Measurements from ENCODE around the gene GLIPR2.
"Not testable (repeated sequence)": the region's sequence is repeated elsewhere in the genome, so short reads cannot be mapped to it uniquely, and the experiment has no call there.

Gene GLIPR2

GRCh38 chr9:36151316-36152210 lies 15.0 kb downstream of the GLIPR2 start:
- H3K27me3 ChIP-seq (replicated peaks; ENCODE audit: control insufficient read depth, insufficient read depth, low read length, poor library complexity, severe bottlenecking) = no peaks in the 10 kb centered on the region
- peaks cover 60% of the 10 kb centered on the region for H3K4me1 ChIP-seq (ENCODE audit: control insufficient read depth, insufficient read depth, low read length, poor library complexity, severe bottlenecking)

GRCh38 chr9:36152741-36153438 lies 16.4 kb downstream of the GLIPR2 start:
- DNase-seq = no peak
- peaks cover 4% of the 10 kb centered on the region for H3K36me3 ChIP-seq (ENCODE audit: control insufficient read depth, insufficient read depth, low read length)
- peaks cover 51% of the 10 kb centered on the region for H3K4me1 ChIP-seq (ENCODE audit: control insufficient read depth, insufficient read depth, low read length, poor library complexity, severe bottlenecking)
- H3K4me3 ChIP-seq (ENCODE audit: insufficient read depth, low read depth, low read length, poor library complexity, severe bottlenecking) = no peak overlapping the region
- peak overlapping the region; percentile 90 for H3K27ac ChIP-seq (ENCODE audit: insufficient read depth, low read length, poor library complexity, severe bottlenecking)
- H3K9me3 ChIP-seq (ENCODE audit: control insufficient read depth, low read length) = no peaks in the 10 kb centered on the region
- H3K27me3 ChIP-seq (replicated peaks; ENCODE audit: control insufficient read depth, insufficient read depth, low read length, poor library complexity, severe bottlenecking) = no peaks in the 10 kb centered on the region

More at GRCh38 chr9:36151316-36152210, 15.0 kb downstream of the GLIPR2 start:
- Histone ChIP-seq H3K27ac (ENCODE audit: insufficient read depth, low read length, poor library complexity, severe bottlenecking) (peak overlapping the region; percentile 90), H3K4me3 (ENCODE audit: insufficient read depth, low read depth, low read length, poor library complexity, severe bottlenecking) (peak overlapping the region; percentile 42), H3K36me3 (ENCODE audit: control insufficient read depth, insufficient read depth, low read length) (peaks cover 4% of the 10 kb centered on the region), H3K9me3 (ENCODE audit: control insufficient read depth, low read length) (no peaks in the 10 kb centered on the region)
- peak; percentile 84 to 88 (median 87) for DNase-seq

DNA sequence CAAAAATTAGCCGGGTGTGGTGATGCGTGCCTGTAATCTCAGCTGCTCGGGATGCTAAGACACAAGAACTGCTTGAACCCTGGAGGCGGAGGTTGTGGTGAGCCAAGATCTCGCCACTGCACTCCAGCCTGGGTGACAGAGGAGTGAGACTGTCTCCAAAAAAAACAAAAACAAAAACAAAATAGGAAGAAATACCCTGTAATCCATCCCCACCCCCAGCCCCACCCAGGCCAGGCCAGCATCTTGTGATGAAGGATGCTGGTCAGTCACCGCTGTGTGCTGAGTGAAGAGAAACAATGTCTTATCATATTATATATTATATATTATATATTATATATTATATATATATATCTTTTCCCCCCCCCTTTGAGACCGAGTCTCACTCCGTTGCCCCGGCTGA lies 17.2 kb downstream of the GLIPR2 start:
- Histone ChIP-seq H3K9me3 (ENCODE audit: control insufficient read depth, low read length) (no peaks in the 10 kb centered on the region), H3K36me3 (ENCODE audit: control insufficient read depth, insufficient read depth, low read length) (peaks cover 8% of the 10 kb centered on the region), H3K27ac (ENCODE audit: insufficient read depth, low read length, poor library complexity, severe bottlenecking) (no peak overlapping the region), H3K4me3 (ENCODE audit: insufficient read depth, low read depth, low read length, poor library complexity, severe bottlenecking) (no peak overlapping the region), H3K4me1 (ENCODE audit: control insufficient read depth, insufficient read depth, low read length, poor library complexity, severe bottlenecking) (peaks cover 43% of the 10 kb centered on the region), H3K27me3 (replicated peaks; ENCODE audit: control insufficient read depth, insufficient read depth, low read length, poor library complexity, severe bottlenecking) (no peaks in the 10 kb centered on the region)
- DNase-seq = no peak

- no peak for DNase-seq
- Histone ChIP-seq H3K9me3 (ENCODE audit: control insufficient read depth, low read length) (no peaks in the 10 kb centered on the region), H3K27me3 (replicated peaks; ENCODE audit: control insufficient read depth, insufficient read depth, low read length, poor library complexity, severe bottlenecking) (no peaks in the 10 kb centered on the region), H3K27ac (ENCODE audit: insufficient read depth, low read length, poor library complexity, severe bottlenecking) (no peak overlapping the region), H3K36me3 (ENCODE audit: control insufficient read depth, insufficient read depth, low read length) (peaks cover 12% of the 10 kb centered on the region), H3K4me3 (ENCODE audit: insufficient read depth, low read depth, low read length, poor library complexity, severe bottlenecking) (no peak overlapping the region), H3K4me1 (ENCODE audit: control insufficient read depth, insufficient read depth, low read length, poor library complexity, severe bottlenecking) (peaks cover 36% of the 10 kb centered on the region)
Observed at GRCh38 chr9:36154331-36154952, 17.9 kb downstream of the GLIPR2 start.

DNA sequence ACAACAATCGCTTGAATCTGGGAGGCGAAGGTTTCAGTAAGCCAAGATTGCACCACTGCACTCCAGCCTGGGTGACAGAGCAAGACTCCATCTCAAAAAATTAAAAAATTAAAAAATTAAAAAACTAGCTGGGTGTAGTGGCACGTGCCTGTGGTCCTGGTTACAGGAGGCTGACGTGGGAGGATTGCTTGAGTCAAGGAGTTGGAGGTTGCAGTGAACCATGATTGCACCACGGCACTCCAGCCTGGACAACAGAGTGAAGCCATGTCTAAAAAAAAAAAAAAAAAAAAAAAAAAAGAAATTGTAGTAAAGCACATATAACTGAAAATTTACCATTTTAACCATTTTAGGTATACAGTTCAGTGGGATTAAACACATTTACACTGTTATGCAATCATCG lies 19.6 kb downstream of the GLIPR2 start:
- DNase-seq = no peak
- H3K36me3 ChIP-seq (ENCODE audit: control insufficient read depth, insufficient read depth, low read length) = peaks cover 14% of the 10 kb centered on the region
- peaks cover 23% of the 10 kb centered on the region for H3K4me1 ChIP-seq (ENCODE audit: control insufficient read depth, insufficient read depth, low read length, poor library complexity, severe bottlenecking)
- H3K27ac ChIP-seq (ENCODE audit: insufficient read depth, low read length, poor library complexity, severe bottlenecking) = no peak overlapping the region
- H3K4me3 ChIP-seq (ENCODE audit: insufficient read depth, low read depth, low read length, poor library complexity, severe bottlenecking) = no peak overlapping the region
- H3K9me3 ChIP-seq (ENCODE audit: control insufficient read depth, low read length) = no peaks in the 10 kb centered on the region
- H3K27me3 ChIP-seq (replicated peaks; ENCODE audit: control insufficient read depth, insufficient read depth, low read length, poor library complexity, severe bottlenecking) = no peaks in the 10 kb centered on the region

DNA sequence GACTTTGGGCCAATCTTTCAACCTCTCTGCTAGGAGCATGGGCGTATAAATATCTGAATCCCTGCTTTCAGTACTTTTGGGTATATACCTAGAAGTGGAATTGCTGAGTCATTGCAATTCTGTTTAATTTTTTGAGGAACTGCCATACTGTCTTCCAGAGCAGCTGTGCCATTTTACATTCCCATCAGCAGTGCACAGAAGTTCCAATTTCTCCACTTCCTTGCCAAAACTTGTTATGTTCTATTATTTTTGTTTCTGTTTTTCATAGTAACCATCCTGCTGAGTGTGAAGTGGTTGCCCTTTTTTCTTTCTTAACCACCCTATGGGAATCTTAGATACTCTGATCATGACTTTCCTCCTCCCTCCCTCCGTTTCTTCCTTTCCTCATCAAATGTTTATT lies 21.6 kb downstream of the GLIPR2 start:
- Histone ChIP-seq H3K4me1 (ENCODE audit: control insufficient read depth, insufficient read depth, low read length, poor library complexity, severe bottlenecking) (peaks cover 5% of the 10 kb centered on the region), H3K36me3 (ENCODE audit: control insufficient read depth, insufficient read depth, low read length) (peaks cover 21% of the 10 kb centered on the region), H3K27ac (ENCODE audit: insufficient read depth, low read length, poor library complexity, severe bottlenecking) (no peak overlapping the region), H3K4me3 (ENCODE audit: insufficient read depth, low read depth, low read length, poor library complexity, severe bottlenecking) (no peak overlapping the region), H3K9me3 (ENCODE audit: control insufficient read depth, low read length) (no peaks in the 10 kb centered on the region), H3K27me3 (replicated peaks; ENCODE audit: control insufficient read depth, insufficient read depth, low read length, poor library complexity, severe bottlenecking) (no peaks in the 10 kb centered on the region)
- no peak for DNase-seq

DNA sequence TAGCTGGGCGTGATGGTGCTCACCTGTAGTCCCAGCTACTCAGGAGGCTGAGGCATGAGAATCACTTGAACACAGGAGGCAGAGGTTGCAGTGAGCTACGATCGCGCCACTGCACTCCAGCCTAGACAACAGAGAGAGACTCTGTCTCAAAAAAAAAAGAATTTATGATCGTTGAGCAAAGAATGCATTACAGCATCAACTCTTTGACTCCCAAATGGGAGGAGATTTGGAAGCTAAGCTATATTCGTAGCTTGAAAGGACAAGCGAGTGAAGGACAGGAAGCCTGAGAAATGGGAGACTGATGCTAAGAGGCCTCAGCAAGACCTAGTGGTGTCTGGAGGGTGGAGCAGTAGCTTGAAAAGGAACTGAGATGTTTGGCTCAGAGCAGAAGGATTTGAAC lies 22.4 kb downstream of the GLIPR2 start:
- Histone ChIP-seq H3K4me1 (ENCODE audit: control insufficient read depth, insufficient read depth, low read length, poor library complexity, severe bottlenecking) (no peaks in the 10 kb centered on the region), H3K36me3 (ENCODE audit: control insufficient read depth, insufficient read depth, low read length) (peaks cover 21% of the 10 kb centered on the region), H3K9me3 (ENCODE audit: control insufficient read depth, low read length) (no peaks in the 10 kb centered on the region), H3K4me3 (ENCODE audit: insufficient read depth, low read depth, low read length, poor library complexity, severe bottlenecking) (no peak overlapping the region), H3K27ac (ENCODE audit: insufficient read depth, low read length, poor library complexity, severe bottlenecking) (no peak overlapping the region), H3K27me3 (replicated peaks; ENCODE audit: control insufficient read depth, insufficient read depth, low read length, poor library complexity, severe bottlenecking) (no peaks in the 10 kb centered on the region)
- no peak for DNase-seq

DNA sequence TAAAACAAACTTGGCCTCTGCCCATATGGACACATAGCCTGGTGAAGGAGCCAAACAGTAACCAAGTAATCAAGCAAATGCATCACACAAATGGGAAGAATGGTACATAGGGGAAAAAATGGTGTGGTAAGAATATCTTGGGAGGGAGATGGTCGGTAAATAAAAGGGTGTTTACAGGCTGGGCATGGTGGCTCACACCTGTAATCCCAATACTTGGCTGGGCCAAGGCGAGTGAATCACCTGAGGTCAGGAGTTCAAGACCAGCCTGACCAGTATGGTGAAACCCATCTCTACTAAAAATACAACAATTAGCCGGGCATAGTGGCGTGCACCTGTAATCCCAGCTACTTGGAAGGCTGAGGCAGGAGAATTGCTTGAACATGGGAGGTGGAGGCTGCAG lies 23.0 kb downstream of the GLIPR2 start:
- DNase-seq; H3K4me3 ChIP-seq (ENCODE audit: insufficient read depth, low read depth, low read length, poor library complexity, severe bottlenecking); H3K27ac ChIP-seq (ENCODE audit: insufficient read depth, low read length, poor library complexity, severe bottlenecking); H3K4me1 ChIP-seq (ENCODE audit: control insufficient read depth, insufficient read depth, low read length, poor library complexity, severe bottlenecking); H3K9me3 ChIP-seq (ENCODE audit: control insufficient read depth, low read length); H3K27me3 ChIP-seq (replicated peaks; ENCODE audit: control insufficient read depth, insufficient read depth, low read length, poor library complexity, severe bottlenecking): not testable (repeated sequence)
- H3K36me3 ChIP-seq (ENCODE audit: control insufficient read depth, insufficient read depth, low read length) = peaks cover 21% of the 10 kb centered on the region

GRCh38 chr9:36160126-36160525 lies 23.6 kb downstream of the GLIPR2 start:
- not testable (repeated sequence) for H3K4me3 ChIP-seq (ENCODE audit: insufficient read depth, low read depth, low read length, poor library complexity, severe bottlenecking); DNase-seq; H3K9me3 ChIP-seq (ENCODE audit: control insufficient read depth, low read length); H3K27ac ChIP-seq (ENCODE audit: insufficient read depth, low read length, poor library complexity, severe bottlenecking); H3K27me3 ChIP-seq (replicated peaks; ENCODE audit: control insufficient read depth, insufficient read depth, low read length, poor library complexity, severe bottlenecking); H3K4me1 ChIP-seq (ENCODE audit: control insufficient read depth, insufficient read depth, low read length, poor library complexity, severe bottlenecking)
- peaks cover 21% of the 10 kb centered on the region for H3K36me3 ChIP-seq (ENCODE audit: control insufficient read depth, insufficient read depth, low read length)

DNA sequence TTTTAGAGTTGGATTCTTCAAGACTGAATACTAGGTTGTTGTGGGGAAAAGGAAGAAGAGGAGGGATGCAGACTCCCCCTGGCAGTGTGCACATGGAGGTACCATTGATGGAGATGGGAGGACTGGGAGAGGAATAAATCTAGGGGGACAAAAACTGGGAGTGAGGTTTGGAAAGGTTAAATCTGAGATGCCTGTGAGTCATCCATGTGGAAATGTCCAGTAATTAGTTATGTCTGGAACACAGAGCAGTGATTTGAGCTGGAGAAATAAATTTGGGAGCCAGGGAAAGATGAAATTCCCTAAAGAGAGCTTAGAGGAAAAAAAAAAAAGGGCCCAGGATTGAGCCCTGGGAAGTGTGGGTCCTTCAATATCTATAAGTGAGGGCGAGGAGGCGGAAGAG lies 24.7 kb downstream of the GLIPR2 start:
- Histone ChIP-seq H3K27ac (ENCODE audit: insufficient read depth, low read length, poor library complexity, severe bottlenecking) (peak overlapping the region; percentile 7), H3K4me1 (ENCODE audit: control insufficient read depth, insufficient read depth, low read length, poor library complexity, severe bottlenecking) (peaks cover 1% of the 10 kb centered on the region), H3K36me3 (ENCODE audit: control insufficient read depth, insufficient read depth, low read length) (peaks cover 18% of the 10 kb centered on the region), H3K27me3 (replicated peaks; ENCODE audit: control insufficient read depth, insufficient read depth, low read length, poor library complexity, severe bottlenecking) (no peaks in the 10 kb centered on the region), H3K9me3 (ENCODE audit: control insufficient read depth, low read length) (no peaks in the 10 kb centered on the region), H3K4me3 (ENCODE audit: insufficient read depth, low read depth, low read length, poor library complexity, severe bottlenecking) (no peak overlapping the region)
- no peak for DNase-seq
